A673 (cell line): ENCODE measurements around the gene PPP6R2. TPM values are rescaled to one million over a fixed set of nuclear protein-coding genes. Genes with fewer than 3 reads are reported as not detected.

ENCODE experiments used
- BruUV-seq: library from RNA; stranded (reverse); fragments of 400-500 nt; replicated peaks from 2 replicates; lab custom pipeline; 2021; lab: Mats Ljungman, UMichigan
- CTCF ChIA-PET: fragments of 300-600 bp; sonication (Branson Sonifier 250); formaldehyde crosslinking; loops from one replicate; lab custom pipeline; 2022; ENCODE audit warnings: antibody characterized with exemption; lab: Charles Lee
- POLR2A ChIA-PET: fragments of 300-600 bp; sonication (Branson Sonifier 250); formaldehyde crosslinking; loops from one replicate; lab custom pipeline; 2022; ENCODE audit warnings: antibody characterized with exemption; ENCODE audit not compliant: low non-redundant PET; lab: Charles Lee
- DNase-seq: peaks from one replicate; pipeline ENCODE4 v3.0.0-alpha.2; 2015; ENCODE audit warnings: low spot score
- H3K27ac ChIP-seq: fragments of 200-600 bp; sonication (generic); 2 replicates; pipeline ENCODE4 v1.5.1; 2016; ENCODE audit warnings: mixed run types, low read depth, mild to moderate bottlenecking, mixed read lengths, antibody characterized with exemption, low read length; ENCODE audit not compliant: poor library complexity, severe bottlenecking
- H3K27me3 ChIP-seq: fragments of 200-600 bp; sonication (generic); replicated peaks from 2 replicates; pipeline ENCODE4 v1.6.1; 2017; ENCODE audit warnings: mixed run types, low read depth, mild to moderate bottlenecking, mixed read lengths, antibody characterized with exemption, low read length; ENCODE audit not compliant: insufficient read depth, poor library complexity
- H3K36me3 ChIP-seq: fragments of 200-600 bp; sonication (generic); 2 replicates; pipeline ENCODE4 v1.6.1; 2016; ENCODE audit warnings: mixed run types, mild to moderate bottlenecking, mixed read lengths, antibody characterized with exemption, low read length; ENCODE audit not compliant: insufficient read depth, poor library complexity, severe bottlenecking
- H3K4me1 ChIP-seq: fragments of 200-600 bp; sonication (generic); 2 replicates; pipeline ENCODE4 v1.6.1; 2017; ENCODE audit warnings: mixed run types, mild to moderate bottlenecking, mixed read lengths, antibody characterized with exemption, low read length; ENCODE audit not compliant: insufficient read depth, poor library complexity, severe bottlenecking
- H3K4me3 ChIP-seq: fragments of 200-600 bp; sonication (generic); 2 replicates; pipeline ENCODE4 v1.5.1; 2016; ENCODE audit warnings: low read depth, mixed run types, mild to moderate bottlenecking, mixed read lengths, low read length; ENCODE audit not compliant: poor library complexity, severe bottlenecking
- H3K9me3 ChIP-seq: fragments of 200-600 bp; sonication (generic); 2 replicates; pipeline ENCODE4 v1.6.1; 2016; ENCODE audit warnings: mixed run types, low read depth, mild to moderate bottlenecking, mixed read lengths, antibody characterized with exemption, low read length; ENCODE audit not compliant: poor library complexity, severe bottlenecking
- EZH2 ChIP-seq: fragments of 200-600 bp; sonication (generic); IDR thresholded peaks from 2 replicates; pipeline ENCODE4 v1.6.1; 2017; ENCODE audit warnings: borderline replicate concordance, low read depth, mild to moderate bottlenecking, mixed read lengths, antibody characterized with exemption, low read length; ENCODE audit not compliant: poor library complexity, severe bottlenecking
- intact Hi-C: fragments of 100-400 bp; cut with micrococcal nuclease; formaldehyde crosslinking; loops from one replicate; pipeline ENCODE4 v1.10.0; 2022; ENCODE audit not compliant: unreplicated experiment
- total RNA-seq: library from RNA; stranded (reverse); gene quantifications from 2 replicates; pipeline ENCODE4 v1.2.3, GENCODE V29; 2021
- TF ChIP-seq, protein P1 (sequence below): fragments of 300-800, 200-600 bp; sonication (generic); conservative IDR thresholded peaks from 2 replicates; pipeline ENCODE4 v1.5.1; 2017; ENCODE audit warnings: low read depth, mild to moderate bottlenecking, antibody characterized with exemption, low read length, moderate library complexity, mixed read lengths

Gene PPP6R2
- total RNA-seq, 1 experiment from 2014 or later, result 64.6 TPM

DNA sequence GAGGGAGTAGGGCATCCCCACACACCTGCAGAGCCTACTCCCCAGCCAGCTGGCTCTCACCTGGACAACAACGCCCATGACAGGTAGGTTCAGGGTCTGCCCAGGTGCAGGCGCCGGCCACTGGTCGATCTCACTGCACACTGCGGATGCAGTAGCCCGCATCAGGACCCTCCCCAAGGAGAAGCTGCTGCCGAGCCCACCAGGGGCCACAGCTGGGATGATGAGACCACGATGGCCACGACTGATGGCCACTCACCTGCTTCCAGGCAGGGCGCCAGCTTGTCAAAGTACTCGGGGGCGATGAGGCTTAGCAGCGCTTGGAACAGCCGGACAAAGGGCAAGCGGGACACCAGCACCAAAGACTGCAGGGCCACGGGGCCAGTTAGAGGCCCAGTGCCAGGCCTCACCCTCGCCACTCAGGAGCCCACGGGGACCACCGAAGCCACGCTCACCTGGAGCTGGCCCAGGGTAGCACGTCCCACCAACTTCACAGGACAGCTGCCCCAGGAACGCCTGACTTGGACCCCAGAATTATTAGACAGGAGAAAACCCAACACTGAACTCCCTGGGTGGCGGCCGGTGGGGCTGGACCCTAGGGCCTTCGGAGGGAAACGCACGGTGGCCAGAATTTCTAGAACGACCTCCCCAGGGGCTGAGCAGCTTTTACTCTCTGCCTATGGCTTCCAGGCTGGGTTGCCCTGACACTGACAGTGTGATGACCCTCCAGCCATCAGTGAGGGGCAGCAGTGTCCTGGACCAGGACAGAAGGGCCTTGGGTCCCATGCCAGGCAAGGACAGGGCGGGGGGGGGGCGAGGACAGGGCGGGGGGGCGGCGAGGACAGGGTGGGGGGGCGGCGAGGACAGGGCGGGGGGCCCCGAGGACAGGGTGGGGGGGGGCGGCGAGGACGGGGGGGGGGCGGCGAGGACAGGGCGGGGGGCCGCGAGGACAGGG, 26.7 kb upstream of the PPP6R2 start:
- DNase-seq, result no peak
- BruUV-seq, result no TSS peak
- Histone ChIP-seq H3K36me3 (no peaks in the 10 kb centered on the region), H3K27ac (no peak overlapping the region), H3K4me1 (no peaks in the 10 kb centered on the region), H3K4me3 (no peak overlapping the region), H3K9me3 (no peaks in the 10 kb centered on the region), H3K27me3 (no peaks in the 10 kb centered on the region)
- intact Hi-C loops, result no loop called here
- POLR2A ChIA-PET, result interaction anchor here (0.5 kb wide), 1 partner anchor 22 kb away, joined by 23 read pairs; no protein-coding TSS in a partner anchor
- TF ChIP-seq EZH2, result no peak
- TF ChIP-seq, protein P1, sequence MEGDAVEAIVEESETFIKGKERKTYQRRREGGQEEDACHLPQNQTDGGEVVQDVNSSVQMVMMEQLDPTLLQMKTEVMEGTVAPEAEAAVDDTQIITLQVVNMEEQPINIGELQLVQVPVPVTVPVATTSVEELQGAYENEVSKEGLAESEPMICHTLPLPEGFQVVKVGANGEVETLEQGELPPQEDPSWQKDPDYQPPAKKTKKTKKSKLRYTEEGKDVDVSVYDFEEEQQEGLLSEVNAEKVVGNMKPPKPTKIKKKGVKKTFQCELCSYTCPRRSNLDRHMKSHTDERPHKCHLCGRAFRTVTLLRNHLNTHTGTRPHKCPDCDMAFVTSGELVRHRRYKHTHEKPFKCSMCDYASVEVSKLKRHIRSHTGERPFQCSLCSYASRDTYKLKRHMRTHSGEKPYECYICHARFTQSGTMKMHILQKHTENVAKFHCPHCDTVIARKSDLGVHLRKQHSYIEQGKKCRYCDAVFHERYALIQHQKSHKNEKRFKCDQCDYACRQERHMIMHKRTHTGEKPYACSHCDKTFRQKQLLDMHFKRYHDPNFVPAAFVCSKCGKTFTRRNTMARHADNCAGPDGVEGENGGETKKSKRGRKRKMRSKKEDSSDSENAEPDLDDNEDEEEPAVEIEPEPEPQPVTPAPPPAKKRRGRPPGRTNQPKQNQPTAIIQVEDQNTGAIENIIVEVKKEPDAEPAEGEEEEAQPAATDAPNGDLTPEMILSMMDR, result no peak
- CTCF ChIA-PET, result no interaction called here

- DNase-seq, result no peak
- Histone ChIP-seq H3K27me3 (no peaks in the 10 kb centered on the region), H3K36me3 (no peaks in the 10 kb centered on the region), H3K4me3 (no peak overlapping the region), H3K27ac (no peak overlapping the region), H3K9me3 (no peaks in the 10 kb centered on the region), H3K4me1 (no peaks in the 10 kb centered on the region)
- BruUV-seq, result no TSS peak
- POLR2A ChIA-PET, result no interaction called here
- intact Hi-C loops, result no loop called here
- CTCF ChIA-PET, result no interaction called here
- TF ChIP-seq, protein P1, result no peak
- no peak for TF ChIP-seq EZH2
Measured at GRCh38 chr22:50317178-50317577, 25.9 kb upstream of the PPP6R2 start.

DNA sequence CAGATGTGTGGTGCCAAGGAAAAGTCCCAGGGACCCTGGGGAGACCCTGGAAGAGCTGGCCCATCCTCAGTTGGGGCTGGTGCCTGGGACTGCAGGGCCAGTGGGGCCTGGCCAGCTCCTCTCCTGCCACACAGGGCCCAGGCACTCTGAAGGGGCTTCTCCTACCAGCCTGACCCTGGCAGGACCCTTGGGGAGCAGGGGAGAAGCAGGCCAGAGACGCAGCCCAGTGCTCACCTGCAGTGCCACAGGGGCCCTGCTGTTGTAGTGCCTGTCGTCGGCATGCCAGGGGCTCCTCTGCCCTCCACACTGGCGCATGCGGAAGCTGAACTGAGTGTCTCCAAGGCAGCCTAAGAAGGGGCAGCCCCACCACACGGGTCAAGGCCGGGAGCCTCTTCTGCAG, 25.5 kb upstream of the PPP6R2 start:
- Histone ChIP-seq H3K27me3 (no peaks in the 10 kb centered on the region), H3K9me3 (no peaks in the 10 kb centered on the region), H3K27ac (no peak overlapping the region), H3K4me3 (no peak overlapping the region), H3K4me1 (no peaks in the 10 kb centered on the region), H3K36me3 (no peaks in the 10 kb centered on the region)
- POLR2A ChIA-PET, result no interaction called here
- TF ChIP-seq, protein P1, result no peak
- no peak for TF ChIP-seq EZH2
- intact Hi-C loops, result no loop called here
- BruUV-seq, result no TSS peak
- CTCF ChIA-PET, result no interaction called here
- DNase-seq, result no peak
